GM19351 (cell line): ENCODE results near the gene SLC6A9.
A peak's percentile ranks its signal among the peaks of the same experiment; 100 is the strongest.

Experiments
- ATAC-seq: cut with Tn5 transposase; IDR thresholded peaks from one replicate; pipeline ENCODE4 v1.9.1; 2021; ENCODE audit warnings: mild to moderate bottlenecking, moderate library complexity; ENCODE audit not compliant: unreplicated experiment

The SLC6A9 gene

DNA sequence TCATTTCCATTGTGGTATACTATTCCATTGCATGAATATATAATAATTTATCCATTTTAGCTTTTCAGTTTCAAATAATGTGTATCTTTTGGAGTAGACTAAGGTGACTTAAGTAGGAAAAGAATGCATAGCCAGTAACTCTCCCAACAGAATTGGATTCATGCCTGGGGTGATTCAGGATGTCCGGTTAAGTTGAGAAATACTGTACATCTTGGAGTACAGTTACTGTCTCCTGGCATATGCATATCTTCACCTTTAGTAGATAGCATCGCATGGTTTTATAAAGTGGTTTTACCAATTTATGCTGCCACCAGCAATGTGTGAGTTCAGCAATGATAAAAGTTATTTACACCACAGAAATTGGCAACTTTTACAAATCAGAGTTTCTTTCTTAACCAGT is 18.6 kb upstream of the SLC6A9 start:
- ATAC-seq = no peak

DNA sequence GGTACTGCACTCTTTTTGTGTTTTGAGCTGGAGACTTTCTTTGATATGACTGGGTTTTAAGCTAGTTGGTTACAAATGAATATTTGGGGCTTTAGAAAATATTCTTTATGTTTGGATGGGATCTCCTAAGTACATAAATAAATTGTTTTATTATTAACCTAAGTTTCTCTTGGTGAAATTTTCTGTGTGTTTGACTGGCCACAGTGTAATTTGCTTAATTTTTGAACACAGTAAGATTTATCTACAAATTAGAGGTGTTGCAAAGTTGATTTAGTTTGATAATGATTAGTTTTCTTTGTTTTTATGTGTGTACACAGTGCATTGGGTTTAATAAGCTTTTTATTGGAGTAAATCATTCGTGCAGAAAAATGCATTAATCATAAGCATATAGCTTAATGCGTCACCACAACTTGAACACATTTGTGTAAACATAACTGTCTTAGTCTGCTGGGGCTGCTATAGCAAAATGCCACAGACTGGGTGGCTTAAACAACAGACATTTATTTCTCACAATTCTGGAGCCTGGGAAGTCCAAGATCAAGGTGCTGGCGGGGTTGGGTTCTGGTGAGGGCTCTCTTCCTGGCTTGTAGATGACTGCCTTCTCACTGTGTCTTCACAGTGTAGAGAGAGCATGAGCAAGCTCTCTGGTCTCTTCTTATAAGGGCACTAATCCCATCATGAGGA is 17.4 kb upstream of the SLC6A9 start:
- no peak for ATAC-seq

DNA sequence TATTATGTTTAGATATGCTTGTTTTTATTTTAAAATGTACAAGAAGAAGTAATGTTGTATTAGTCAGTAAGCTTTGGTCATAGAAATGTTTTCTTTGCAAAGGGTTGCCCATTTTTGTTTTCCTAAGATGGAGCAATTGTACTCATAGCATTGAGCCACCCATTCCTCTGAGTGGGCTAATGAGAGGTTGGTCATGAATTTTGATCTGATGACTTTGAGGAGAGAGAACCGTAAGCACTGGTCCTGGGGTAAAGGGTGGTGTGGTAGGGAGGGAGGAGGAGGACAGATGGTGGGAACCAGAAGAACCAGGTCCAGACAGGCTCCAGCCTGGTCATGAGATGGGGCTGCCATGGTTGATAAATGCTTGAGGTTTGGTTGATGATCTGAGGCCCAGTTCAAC is 15.9 kb upstream of the SLC6A9 start:
- ATAC-seq = no peak

DNA sequence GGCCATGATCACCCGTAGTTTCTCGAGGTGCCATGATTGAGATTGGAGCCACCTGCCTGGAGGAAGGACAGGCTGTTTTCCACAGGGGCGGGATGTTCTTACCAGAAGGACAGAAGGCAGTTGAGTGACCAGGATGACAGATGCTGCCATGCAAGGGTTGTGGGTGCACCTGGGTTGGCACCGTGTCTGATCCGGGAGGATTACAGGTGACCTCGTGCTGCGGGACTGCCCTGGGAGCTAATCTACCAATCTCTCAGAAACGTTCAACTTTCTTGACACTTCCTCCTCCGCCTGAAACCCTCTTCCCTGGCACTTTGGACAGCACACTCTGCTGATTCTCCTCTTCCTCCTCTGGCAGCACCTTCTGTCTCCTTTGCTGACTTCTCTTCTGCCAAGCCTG is 13.8 kb upstream of the SLC6A9 start:
- no peak for ATAC-seq

DNA sequence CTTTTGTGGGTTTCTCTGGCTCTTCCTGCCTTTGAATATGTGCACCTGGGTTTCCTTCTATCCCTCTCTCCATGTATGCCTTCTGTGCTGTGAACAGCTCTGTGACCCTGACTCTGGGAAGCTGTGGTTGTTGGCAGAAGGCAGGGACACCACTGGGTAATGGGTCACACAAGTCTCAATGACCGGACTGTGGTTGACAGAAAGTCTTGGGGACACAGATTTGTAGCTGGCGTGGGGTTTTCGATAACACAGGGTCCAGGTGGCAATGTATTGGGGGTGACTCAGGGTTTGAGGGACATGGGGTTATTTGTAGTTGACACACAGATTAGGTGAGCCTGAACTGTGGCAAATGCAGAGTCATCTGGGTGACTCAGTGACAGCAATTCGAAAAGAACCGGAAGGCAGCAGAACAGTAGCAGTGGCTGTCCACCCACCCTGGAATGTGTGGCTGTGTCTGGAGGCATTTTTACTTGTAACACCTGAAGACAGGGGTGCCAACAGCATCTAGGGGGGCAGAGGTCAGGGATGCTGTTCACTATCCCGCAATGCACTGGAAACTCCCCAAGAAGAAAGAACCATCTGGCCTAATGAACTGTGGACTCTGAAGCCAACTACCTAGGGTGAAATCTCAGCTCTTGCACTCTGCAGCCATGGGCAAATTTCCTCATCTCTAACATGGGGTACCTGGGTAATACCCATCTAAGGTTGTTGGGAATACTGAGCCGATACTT is 13.0 kb upstream of the SLC6A9 start:
- no peak for ATAC-seq

DNA sequence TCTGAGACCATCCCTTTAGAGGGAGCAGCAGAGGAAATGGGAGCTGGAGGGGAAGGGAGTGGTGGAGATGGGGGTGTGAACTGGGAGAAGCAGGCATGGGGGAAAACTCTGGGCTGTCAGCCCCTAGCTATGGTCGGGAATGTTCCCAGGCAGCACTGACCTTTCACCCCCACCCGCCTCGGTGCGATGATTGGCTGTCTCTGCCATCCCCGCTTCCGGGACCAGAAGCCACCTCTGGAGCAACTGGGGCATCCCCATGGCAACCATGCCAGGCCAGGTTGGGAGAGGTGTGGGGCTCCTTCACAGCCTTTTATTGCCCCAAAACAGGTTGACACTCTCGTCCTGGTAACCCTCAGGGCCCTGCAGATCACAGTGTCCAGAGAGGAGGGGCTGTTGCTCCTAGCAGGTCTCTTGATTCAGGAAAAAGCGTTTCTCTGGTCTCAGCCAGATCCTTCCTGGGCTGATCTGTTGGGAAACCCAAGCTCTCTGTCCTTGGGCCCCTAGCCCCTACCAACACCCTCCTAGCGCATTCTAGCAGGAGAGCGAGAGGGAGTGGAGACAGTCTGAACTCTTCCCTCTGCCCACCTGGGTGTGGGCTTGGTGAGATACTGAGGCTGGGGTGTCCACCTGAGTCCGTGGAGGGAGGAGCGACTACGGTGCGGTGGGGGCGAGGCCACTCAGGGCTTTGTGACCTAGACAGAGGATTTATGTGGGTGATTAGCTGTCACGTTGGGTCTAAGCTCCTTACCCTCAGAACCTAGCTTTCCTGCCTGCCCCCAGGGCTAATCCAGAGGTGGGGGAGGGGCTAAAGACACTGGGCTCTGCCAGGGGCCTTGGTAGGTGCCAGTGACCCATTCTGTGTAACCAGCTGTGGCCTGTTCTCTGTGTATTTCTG is 12.2 kb upstream of the SLC6A9 start:
- no peak for ATAC-seq

DNA sequence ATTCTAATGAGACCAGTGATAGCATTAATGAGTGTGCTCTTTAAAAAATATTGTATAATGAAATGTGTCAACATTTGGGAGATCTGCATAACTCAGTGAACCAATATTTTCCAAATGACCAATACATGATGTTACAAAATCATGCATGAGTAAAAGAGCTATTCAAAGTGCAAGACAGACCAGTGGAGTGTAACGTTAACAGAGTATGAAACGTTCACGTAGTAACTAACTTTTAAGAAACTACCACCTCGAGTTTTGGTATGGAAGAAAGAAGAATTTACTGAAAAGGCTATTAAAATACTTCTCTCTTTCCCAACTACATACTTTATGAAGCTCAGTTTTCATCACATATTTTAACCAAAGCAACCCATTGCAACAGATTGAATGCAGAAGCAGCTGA is 9.6 kb upstream of the SLC6A9 start:
- ATAC-seq = no peak

DNA sequence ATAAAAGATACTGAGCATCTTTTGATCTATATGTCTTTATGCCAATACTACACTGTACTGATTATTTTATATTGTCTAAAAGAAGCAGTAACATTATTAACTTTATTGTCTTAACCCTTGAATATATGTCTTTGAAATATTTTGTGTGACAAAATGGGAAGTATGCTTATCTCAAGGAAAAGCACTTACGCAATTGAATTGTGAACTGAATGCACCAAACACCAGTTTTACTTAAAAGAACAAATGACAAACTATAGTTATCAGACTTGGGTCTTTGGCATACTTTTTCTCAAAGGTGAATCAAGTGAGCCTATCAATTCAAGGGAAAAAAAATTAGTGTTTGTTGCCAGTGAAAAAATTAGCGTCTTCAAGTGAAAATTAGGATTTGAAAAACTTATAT is 9.2 kb upstream of the SLC6A9 start:
- no peak for ATAC-seq

DNA sequence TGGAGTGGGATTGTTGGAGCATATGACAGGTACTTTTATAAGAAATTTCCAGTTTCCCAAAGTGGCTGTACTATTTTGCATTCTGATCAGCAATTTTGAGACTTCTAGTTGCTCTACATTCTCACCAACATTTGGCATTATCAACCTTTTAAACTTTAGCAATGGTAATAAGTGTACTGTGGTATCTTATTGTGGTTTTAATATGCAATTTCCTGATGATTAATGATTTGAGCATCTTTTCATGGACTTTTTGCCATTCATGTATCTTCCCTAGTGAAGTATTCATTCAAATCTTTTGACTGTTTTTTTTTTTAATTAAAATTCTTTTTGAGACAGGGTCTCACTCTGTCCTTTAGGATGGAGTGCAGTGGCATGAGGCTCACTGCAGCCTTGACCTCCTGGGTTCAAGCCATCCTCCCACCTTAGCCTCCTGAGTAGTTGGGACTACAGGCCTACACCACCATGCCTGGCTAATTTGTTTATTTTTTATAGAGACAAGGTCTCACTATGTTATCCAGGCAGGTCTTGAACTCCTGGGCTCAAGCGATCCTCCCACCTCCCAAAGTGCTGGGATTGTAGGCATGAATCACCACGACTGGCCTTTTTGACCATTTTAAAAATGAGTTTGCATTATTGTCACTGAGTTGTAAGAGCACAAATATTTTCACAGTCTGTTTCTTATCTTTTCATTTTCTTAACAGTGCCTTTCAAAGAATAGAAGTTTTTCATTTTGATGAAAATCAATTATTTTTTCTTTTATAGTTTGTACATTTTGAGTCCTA is 7.8 kb upstream of the SLC6A9 start:
- ATAC-seq = no peak

DNA sequence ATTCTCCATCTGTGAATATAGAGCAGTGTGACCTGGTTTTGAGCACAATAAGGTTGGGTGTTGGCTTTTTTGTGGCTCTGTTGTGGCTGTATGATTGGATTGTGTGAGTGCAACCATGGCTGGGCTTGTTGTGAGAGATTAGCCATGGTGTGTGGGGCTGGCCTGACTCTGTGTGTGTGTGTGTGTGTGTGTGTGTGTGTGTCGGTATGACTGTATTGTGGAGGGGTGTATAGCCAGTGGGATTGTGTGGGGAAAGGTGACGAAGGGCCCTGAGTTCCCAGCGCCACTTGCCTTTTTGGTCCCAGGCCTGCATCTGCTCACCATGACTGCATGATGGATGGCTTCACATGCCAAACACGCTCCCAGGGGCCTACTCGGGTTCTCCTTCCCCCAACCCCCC is 5.9 kb upstream of the SLC6A9 start:
- ATAC-seq = no peak

DNA sequence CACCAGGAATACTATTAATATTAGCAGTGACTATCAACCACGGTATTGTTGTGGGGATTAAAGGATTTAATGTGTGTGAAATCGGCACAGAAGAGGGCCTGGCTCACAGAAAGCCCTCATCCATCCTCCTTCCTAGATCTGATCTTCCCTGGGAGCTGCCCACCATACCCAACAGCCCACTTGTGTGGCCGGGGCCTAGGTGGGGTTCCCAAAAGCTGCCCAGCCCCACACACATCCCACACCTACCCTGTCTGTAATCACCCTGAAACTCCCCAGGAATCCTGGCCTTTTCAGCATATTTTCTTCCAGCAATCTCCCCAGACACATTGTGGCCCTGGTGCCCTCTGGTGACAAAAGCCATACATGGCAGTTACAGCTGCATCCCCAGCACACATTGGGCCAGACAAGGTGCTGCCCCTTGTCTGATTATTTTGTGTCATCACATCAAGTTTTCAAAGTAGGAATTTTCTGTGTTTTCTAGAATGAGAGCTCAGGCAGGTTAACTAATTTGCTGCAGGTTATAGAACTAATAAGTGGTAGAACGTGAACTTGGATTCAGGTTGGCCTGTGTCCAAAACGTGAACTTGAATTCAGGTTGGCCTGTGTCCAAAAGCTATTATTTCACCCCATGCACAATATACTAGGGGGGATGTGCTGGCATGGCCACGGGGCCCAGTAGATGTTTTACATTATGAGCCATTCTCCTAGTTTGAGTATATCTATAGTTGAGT is 5.3 kb upstream of the SLC6A9 start:
- no peak for ATAC-seq

DNA sequence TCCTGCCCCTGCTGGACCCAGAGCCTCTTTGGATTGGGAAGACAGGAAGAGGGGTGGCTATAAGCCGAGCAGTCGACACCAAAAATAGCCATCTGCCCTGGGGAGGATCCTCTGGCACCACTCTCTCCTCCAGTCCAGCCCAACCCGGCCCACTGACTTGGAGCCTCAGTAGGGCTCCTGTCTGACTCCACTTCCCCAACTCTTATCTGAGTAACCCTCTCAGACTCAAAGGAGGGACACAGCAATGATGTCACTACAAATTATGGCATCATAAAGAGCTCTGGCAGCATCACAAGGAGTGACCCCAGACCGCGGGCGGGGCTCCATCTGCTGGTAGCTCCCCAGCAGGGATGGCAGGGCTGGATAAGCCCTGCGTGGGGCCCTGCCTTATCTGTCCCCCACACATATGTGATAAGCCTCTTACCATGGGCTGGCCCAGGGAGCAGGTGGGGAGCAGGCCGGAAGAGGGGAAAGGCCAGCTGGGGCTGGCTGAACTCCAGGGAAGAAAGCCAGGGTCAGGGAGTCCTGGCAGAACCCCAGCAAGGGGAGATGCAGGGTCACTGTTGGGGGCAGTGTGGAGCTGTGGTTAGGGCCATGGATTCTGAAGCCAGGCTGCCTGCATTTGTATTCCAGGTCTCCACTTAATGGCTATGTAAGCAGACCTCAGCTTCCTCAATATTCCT is 4.6 kb upstream of the SLC6A9 start:
- ATAC-seq = no peak

DNA sequence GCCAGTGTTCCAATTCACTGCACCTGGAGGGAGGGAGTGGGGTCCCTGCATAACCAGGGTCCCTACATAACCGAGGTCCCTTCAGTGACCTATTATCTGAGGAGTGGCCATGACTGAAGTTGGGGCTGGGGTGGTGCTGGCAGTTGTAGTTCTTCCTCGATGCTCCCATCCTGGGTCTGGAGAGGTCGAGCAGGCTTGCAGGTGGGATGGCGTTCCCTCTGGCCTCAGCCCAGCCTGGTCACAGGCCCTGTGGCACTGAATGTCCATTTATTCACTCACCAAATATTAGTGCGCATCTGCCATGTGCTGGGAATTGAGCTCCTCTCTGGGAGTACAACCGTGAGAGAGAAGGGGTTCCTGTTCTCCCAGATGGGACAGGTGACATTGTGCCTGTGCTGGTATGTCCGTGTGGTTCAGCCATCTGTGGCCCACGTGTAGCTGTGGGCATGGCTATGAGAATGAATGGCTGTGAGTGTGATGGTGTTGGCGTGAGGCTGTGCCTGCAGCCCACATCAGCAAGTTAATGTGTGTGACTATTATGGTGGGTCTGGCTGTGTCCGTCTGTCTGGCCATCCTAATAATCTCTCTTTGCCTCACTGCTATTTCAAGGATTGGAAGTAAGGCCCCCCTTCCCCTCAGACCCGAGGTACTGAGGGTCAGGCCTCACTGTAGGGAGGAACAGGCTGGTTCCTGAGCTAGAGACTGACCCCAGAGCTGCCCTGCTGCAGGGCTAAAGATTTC is 3.9 kb upstream of the SLC6A9 start:
- no peak for ATAC-seq

DNA sequence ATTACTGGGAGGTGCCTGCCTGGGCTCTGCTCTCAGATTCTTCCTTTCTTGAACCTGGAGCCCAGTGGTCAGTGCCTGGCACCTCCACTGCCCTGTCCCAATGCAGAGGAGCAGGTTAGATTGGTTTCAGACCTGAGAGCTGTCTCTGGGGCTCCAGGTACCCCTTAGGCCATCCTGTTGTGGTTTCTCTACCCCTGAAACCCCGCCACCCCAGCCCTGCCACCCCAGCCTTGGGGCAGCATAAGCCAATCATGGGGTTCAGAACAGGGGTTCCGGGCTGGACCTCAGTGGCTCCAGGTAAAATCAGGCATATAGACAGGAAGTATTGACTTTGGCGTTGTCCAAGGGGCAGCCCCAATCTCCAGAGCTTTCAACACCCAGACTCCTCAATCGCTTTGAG is 3.2 kb upstream of the SLC6A9 start:
- no peak for ATAC-seq

DNA sequence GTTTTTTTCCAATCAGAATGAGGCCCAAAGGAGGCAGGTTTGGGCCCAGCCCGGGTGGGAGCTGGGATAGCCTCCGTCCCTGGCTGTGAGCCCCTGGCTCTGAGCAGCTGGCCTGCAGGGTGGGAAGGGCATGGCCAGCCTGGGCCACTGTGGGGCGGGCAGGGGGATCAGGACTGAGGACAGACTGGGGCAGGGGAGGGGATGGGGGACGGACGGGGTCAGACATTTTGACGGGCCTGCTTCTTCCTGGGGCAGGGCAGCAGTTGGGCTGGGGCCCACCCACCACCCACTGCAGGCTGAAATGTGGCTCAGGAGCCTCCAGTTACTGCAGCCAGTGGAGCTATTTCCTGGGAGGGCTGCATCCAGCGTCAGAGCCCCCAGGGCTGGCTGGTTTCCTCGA is 2.5 kb upstream of the SLC6A9 start:
- ATAC-seq = no peak

DNA sequence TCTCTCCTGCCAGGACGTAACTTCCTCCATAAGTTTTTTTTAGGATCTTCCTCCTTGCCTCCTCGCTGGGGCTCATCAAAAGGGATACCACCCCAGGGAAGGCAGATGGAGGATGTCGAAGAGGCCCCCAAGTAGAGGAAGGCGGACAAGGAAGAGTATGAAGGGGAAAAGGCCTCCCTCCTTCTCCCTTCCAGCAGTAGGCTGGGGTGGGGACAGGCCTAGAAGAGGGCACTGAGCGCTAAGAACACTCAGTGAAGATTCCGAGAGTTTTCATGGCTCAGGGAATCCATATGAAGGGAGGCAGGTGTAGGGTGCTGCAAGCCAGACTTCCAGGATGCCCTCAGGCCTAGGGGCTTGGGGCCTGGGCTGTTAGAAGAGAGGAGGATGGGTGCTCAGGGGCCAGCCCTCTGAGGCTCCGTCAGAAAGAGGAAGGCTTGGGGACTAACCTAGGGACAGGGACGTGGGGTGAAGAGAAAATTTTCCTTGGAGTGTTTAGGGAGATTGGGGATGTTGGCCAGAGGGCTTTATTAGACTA is 1.8 kb upstream of the SLC6A9 start:
- ATAC-seq = no peak

DNA sequence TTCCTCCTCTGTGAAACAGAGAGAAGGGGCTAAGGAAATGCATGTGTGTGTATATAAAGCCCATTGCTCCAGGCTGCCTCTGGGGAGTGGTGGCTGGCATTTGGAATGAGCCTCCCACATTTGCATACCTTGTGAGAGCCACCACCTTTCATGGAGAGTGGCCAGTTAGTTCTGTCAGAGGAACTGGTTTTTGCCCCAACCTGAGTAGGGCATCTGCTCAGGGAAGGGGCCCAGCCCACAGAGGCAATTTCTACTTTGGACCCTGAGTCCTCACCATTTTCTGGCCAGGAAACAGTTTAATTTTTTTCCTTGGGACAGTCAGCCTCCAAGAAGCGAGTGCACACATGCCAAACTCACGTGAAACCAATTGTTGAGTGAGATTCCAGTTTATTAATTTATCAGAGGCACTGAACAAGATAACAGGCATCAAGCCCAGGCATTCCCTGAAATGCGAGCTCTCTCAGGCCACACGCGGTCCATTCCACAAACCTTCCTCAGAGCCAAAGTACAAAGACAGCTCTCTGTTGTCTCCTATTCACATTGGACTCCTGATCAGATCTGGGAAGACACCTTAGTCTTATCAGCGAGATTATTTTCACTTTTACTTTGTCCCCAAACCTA is 1.0 kb upstream of the SLC6A9 start:
- no peak for ATAC-seq

DNA sequence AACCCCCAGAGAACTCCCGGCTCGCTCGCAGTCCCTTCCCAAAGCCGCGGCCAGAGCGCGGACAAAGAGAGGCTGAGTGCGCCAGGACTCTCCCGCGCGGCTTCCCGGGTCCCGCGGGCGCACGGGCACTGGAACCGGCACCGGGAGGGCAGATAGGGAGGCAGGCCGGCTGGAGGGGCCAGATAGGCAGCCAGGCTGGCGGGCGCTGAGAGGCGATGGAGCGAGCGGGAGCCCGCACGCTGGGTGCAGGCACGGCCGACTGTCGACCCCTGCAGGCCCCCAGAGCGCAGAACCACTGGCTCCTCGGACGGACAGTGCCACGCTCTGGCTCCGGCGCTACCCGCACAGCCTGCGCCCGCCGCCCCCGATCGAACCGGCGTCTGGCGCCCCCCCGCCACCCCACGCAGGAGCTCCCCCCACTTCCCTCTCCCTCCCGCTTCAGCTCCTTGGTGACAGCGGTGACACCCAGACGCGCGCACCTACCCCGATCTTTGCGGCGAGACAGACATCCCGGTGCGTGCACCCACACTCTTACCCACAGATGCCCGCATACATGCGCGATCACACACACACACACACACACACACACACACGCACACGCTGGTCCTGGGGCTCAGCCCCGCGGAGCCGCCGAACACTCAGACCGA is 534 bp downstream of the SLC6A9 start:
- ATAC-seq = peak; percentile 35
